ENCODE results near the gene GLO1.

Gene GLO1

GRCh38 chr6:38671885-38672467, 31.0 kb downstream of the GLO1 start:
- peak; percentile 66 for TF ChIP-seq CTCF (IDR thresholded peaks at IDR 0.05)
- Histone ChIP-seq H3K4me1 (no peaks in the 10 kb centered on the region), H3K27ac (no peak overlapping the region), H3K4me3 (ENCODE audit: low read depth, low read length) (no peak overlapping the region), H3K27me3 (ENCODE audit: control insufficient read depth, insufficient read depth, low read length) (no peaks in the 10 kb centered on the region), H3K79me2 (no peaks in the 10 kb centered on the region), H3K9me3 (ENCODE audit: control insufficient read depth, low read length) (no peaks in the 10 kb centered on the region), H3K36me3 (ENCODE audit: control insufficient read depth, insufficient read depth, low read length) (no peaks in the 10 kb centered on the region), H2AFZ (no peak overlapping the region), H3K4me2 (ENCODE audit: low read length) (no peak overlapping the region), H3K9ac (no peak overlapping the region)

GRCh38 chr6:38658418-38659167, 44.4 kb downstream of the GLO1 start:
- Histone ChIP-seq H3K9me3 (ENCODE audit: control insufficient read depth, low read length) (no peaks in the 10 kb centered on the region), H3K79me2 (no peaks in the 10 kb centered on the region), H3K9ac (no peak overlapping the region), H3K36me3 (ENCODE audit: control insufficient read depth, insufficient read depth, low read length) (no peaks in the 10 kb centered on the region), H2AFZ (no peak overlapping the region), H3K4me1 (no peaks in the 10 kb centered on the region), H3K4me2 (ENCODE audit: low read length) (no peak overlapping the region), H3K27me3 (ENCODE audit: control insufficient read depth, insufficient read depth, low read length) (no peaks in the 10 kb centered on the region), H3K4me3 (ENCODE audit: low read depth, low read length) (no peak overlapping the region), H3K27ac (no peak overlapping the region)
- no peak for TF ChIP-seq CTCF (IDR thresholded peaks at IDR 0.05)

- H3K4me3 ChIP-seq (ENCODE audit: low read depth, low read length): no peak overlapping the region
- no peak overlapping the region for H3K4me2 ChIP-seq (ENCODE audit: low read length)
- H3K79me2 ChIP-seq: no peaks in the 10 kb centered on the region
- no peak overlapping the region for H3K27ac ChIP-seq
- no peaks in the 10 kb centered on the region for H3K36me3 ChIP-seq (ENCODE audit: control insufficient read depth, insufficient read depth, low read length)
- no peaks in the 10 kb centered on the region for H3K9me3 ChIP-seq (ENCODE audit: control insufficient read depth, low read length)
- H3K27me3 ChIP-seq (ENCODE audit: control insufficient read depth, insufficient read depth, low read length): no peaks in the 10 kb centered on the region
- H3K9ac ChIP-seq: no peak overlapping the region
- TF ChIP-seq CTCF (IDR thresholded peaks at IDR 0.05): no peak
- no peak overlapping the region for H2AFZ ChIP-seq
- no peaks in the 10 kb centered on the region for H3K4me1 ChIP-seq
Observed at GRCh38 chr6:38656896-38657295, 46.0 kb downstream of the GLO1 start.

GRCh38 chr6:38654263-38654662, 48.7 kb downstream of the GLO1 start:
- Histone ChIP-seq H3K4me1 (no peaks in the 10 kb centered on the region), H3K4me2 (ENCODE audit: low read length) (no peak overlapping the region), H3K9ac (no peak overlapping the region), H3K27me3 (ENCODE audit: control insufficient read depth, insufficient read depth, low read length) (no peaks in the 10 kb centered on the region), H2AFZ (no peak overlapping the region), H3K27ac (no peak overlapping the region), H3K4me3 (ENCODE audit: low read depth, low read length) (no peak overlapping the region), H3K79me2 (no peaks in the 10 kb centered on the region), H3K9me3 (ENCODE audit: control insufficient read depth, low read length) (no peaks in the 10 kb centered on the region), H3K36me3 (ENCODE audit: control insufficient read depth, insufficient read depth, low read length) (no peaks in the 10 kb centered on the region)
- TF ChIP-seq CTCF (IDR thresholded peaks at IDR 0.05): no peak
